Measurements from ENCODE around the gene UROC1. TPM values are rescaled to one million over a fixed set of nuclear protein-coding genes. Genes with fewer than 3 reads are reported as not detected.

Gene UROC1
- total and polyA plus RNA-seq, 2 of the 13 experiments (the other 11 are each of a cell fraction or from before 2014, with no cell fraction given), result 0.71 to 1.3 TPM

- peak; percentile 61; the same call in 1 of the 2 replicates for TF ChIP-seq ZFP91 (CRISPR knock-in tag; IDR thresholded peaks at IDR 0.05; ENCODE audit: borderline replicate concordance)
- TF ChIP-seq ATAD3A (CRISPR knock-in tag; IDR thresholded peaks at IDR 0.05), result no peak
- TF ChIP-seq, protein P1, sequence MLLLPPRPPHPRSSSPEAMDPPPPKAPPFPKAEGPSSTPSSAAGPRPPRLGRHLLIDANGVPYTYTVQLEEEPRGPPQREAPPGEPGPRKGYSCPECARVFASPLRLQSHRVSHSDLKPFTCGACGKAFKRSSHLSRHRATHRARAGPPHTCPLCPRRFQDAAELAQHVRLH (CRISPR knock-in tag; IDR thresholded peaks at IDR 0.05; ENCODE audit: borderline replicate concordance, low read depth), result 0 out of 2 replicates have a peak, but pooled peaks have one; percentile 44
- TF ChIP-seq TBX2 (CRISPR knock-in tag; IDR thresholded peaks at IDR 0.05; ENCODE audit: borderline replicate concordance), result peak; percentile 97
- TF ChIP-seq FOXC1 (CRISPR knock-in tag; IDR thresholded peaks at IDR 0.05; ENCODE audit: borderline replicate concordance), result peak; percentile 59; the same call in 1 of the 2 replicates
- TF ChIP-seq ZMYM4 (CRISPR knock-in tag; IDR thresholded peaks at IDR 0.05), result peak; percentile 67; the same call in 1 of the 2 replicates
- TF ChIP-seq KLF16 (CRISPR knock-in tag; IDR thresholded peaks at IDR 0.05), result peak in 1 of 2 experiments; percentile 40; a peak in 1 of 4 replicates
- TF ChIP-seq HDAC1 (CRISPR knock-in tag; IDR thresholded peaks at IDR 0.05), result peak; percentile 83
- TF ChIP-seq, protein P2, sequence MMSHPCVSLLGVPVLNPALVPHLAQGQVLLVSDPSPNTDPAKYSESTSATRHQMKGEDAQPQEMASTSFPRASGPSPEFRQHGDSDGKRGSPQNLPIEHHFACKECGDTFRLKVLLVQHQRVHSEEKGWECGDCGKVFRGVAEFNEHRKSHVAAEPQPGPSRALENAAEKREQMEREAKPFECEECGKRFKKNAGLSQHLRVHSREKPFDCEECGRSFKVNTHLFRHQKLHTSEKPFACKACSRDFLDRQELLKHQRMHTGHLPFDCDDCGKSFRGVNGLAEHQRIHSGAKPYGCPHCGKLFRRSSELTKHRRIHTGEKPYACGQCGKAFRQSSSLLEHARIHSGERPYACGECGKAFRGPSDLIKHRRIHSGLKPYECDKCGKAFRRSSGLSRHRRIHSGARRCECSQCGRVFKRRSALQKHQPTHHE (CRISPR knock-in tag; IDR thresholded peaks at IDR 0.05; ENCODE audit: borderline replicate concordance), result no peak
- TF ChIP-seq HOXA3 (CRISPR knock-in tag; IDR thresholded peaks at IDR 0.05), result peak; percentile 64; the same call in 1 of the 2 replicates
- TF ChIP-seq, protein P3, sequence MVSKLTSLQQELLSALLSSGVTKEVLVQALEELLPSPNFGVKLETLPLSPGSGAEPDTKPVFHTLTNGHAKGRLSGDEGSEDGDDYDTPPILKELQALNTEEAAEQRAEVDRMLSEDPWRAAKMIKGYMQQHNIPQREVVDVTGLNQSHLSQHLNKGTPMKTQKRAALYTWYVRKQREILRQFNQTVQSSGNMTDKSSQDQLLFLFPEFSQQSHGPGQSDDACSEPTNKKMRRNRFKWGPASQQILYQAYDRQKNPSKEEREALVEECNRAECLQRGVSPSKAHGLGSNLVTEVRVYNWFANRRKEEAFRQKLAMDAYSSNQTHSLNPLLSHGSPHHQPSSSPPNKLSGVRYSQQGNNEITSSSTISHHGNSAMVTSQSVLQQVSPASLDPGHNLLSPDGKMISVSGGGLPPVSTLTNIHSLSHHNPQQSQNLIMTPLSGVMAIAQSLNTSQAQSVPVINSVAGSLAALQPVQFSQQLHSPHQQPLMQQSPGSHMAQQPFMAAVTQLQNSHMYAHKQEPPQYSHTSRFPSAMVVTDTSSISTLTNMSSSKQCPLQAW (CRISPR knock-in tag; IDR thresholded peaks at IDR 0.05), result peak; percentile 59; the same call in 1 of the 2 replicates
- peak; percentile 73; the same call in 1 of the 2 replicates for TF ChIP-seq ZNF761 (CRISPR knock-in tag; conservative IDR thresholded peaks at IDR 0.05)
- TF ChIP-seq POLR2AphosphoS5 (IDR thresholded peaks at IDR 0.05; ENCODE audit: low read depth, low read length), result no peak; the same call in 1 of the 2 replicates
- TF ChIP-seq, protein P4, sequence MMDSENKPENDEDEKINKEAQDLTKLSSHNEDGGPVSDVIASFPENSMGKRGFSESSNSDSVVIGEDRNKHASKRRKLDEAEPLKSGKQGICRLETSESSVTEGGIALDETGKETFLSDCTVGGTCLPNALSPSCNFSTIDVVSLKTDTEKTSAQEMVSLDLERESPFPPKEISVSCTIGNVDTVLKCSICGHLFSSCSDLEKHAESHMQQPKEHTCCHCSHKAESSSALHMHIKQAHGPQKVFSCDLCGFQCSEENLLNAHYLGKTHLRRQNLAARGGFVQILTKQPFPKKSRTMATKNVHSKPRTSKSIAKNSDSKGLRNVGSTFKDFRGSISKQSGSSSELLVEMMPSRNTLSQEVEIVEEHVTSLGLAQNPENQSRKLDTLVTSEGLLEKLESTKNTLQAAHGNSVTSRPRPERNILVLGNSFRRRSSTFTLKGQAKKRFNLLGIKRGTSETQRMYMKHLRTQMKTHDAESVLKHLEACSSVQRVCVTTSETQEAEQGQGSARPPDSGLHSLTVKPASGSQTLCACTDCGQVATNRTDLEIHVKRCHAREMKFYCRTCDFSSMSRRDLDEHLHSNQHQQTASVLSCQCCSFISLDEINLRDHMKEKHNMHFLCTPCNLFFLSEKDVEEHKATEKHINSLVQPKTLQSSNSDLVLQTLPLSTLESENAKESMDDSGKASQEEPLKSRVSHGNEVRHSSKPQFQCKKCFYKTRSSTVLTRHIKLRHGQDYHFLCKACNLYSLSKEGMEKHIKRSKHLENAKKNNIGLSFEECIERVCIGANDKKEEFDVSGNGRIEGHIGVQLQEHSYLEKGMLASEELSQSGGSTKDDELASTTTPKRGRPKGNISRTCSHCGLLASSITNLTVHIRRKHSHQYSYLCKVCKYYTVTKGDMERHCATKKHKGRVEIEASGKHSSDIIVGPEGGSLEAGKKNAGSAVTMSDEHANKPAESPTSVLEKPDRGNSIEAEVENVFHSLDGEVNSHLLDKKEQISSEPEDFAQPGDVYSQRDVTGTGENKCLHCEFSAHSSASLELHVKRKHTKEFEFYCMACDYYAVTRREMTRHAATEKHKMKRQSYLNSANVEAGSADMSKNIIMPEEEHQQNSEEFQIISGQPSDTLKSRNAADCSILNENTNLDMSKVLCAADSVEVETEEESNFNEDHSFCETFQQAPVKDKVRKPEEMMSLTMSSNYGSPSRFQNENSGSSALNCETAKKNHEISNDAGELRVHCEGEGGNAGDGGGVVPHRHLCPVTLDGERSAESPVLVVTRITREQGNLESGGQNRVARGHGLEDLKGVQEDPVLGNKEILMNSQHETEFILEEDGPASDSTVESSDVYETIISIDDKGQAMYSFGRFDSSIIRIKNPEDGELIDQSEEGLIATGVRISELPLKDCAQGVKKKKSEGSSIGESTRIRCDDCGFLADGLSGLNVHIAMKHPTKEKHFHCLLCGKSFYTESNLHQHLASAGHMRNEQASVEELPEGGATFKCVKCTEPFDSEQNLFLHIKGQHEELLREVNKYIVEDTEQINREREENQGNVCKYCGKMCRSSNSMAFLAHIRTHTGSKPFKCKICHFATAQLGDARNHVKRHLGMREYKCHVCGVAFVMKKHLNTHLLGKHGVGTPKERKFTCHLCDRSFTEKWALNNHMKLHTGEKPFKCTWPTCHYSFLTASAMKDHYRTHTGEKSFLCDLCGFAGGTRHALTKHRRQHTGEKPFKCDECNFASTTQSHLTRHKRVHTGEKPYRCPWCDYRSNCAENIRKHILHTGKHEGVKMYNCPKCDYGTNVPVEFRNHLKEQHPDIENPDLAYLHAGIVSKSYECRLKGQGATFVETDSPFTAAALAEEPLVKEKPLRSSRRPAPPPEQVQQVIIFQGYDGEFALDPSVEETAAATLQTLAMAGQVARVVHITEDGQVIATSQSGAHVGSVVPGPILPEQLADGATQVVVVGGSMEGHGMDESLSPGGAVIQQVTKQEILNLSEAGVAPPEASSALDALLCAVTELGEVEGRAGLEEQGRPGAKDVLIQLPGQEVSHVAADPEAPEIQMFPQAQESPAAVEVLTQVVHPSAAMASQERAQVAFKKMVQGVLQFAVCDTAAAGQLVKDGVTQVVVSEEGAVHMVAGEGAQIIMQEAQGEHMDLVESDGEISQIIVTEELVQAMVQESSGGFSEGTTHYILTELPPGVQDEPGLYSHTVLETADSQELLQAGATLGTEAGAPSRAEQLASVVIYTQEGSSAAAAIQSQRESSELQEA (CRISPR knock-in tag; IDR thresholded peaks at IDR 0.05; ENCODE audit: not compliant biosample characterization), result no peak
- TF ChIP-seq TARDBP (CRISPR knock-in tag; IDR thresholded peaks at IDR 0.05), result peak; percentile 55; the same call in 1 of the 2 replicates
These were observed at the start of gene UROC1 (continued) for GRCh38 chr3:126517291-126517951.
